PC-9 (cell line): ENCODE results near the gene OSBPL7. TPM values are rescaled to one million over a fixed set of nuclear protein-coding genes. Genes with fewer than 3 reads are reported as not detected.

Source experiments
- BruUV-seq: library from RNA; stranded (reverse); fragments of 400-500 nt; replicated peaks from 2 replicates; lab custom pipeline; 2021; lab: Mats Ljungman, UMichigan
- CTCF ChIA-PET: fragments of 300-600 bp; sonication (Branson Sonifier 250); formaldehyde crosslinking; loops from one replicate; lab custom pipeline; 2022; ENCODE audit warnings: antibody characterized with exemption; lab: Charles Lee
- POLR2A ChIA-PET: fragments of 300-600 bp; sonication (Branson Sonifier 250); formaldehyde crosslinking; loops from one replicate; lab custom pipeline; 2022; ENCODE audit warnings: antibody characterized with exemption; ENCODE audit not compliant: unreplicated experiment; lab: Charles Lee
- DNase-seq, 2 experiments: peaks; one replicate each; pipeline versions ENCODE4 v3.0.0 to v3.0.0-alpha.2; 2015 to 2022; ENCODE audit warnings: mixed read lengths in 1 of 2
- H2AFZ ChIP-seq: fragments of 200-600 bp; sonication (generic); 2 replicates; pipeline ENCODE4 v1.8.1; 2017; ENCODE audit warnings: antibody characterized with exemption
- H3F3A ChIP-seq: fragments of 200-600 bp; sonication (generic); 2 replicates; pipeline ENCODE4 v1.8.1; 2017; ENCODE audit warnings: antibody characterized with exemption, mild to moderate bottlenecking, low read depth; ENCODE audit not compliant: insufficient read depth
- H3K27ac ChIP-seq: fragments of 200-600 bp; sonication (generic); 2 replicates; pipeline ENCODE4 v1.6.1; 2016; ENCODE audit warnings: mixed run types
- H3K27me3 ChIP-seq: fragments of 200-600 bp; sonication (generic); 2 replicates; pipeline ENCODE4 v1.6.1; 2016; ENCODE audit warnings: low read depth, mixed run types; ENCODE audit not compliant: insufficient read depth
- H3K36me3 ChIP-seq: fragments of 200-600 bp; sonication (generic); 2 replicates; pipeline ENCODE4 v1.6.1; 2016; ENCODE audit warnings: low read depth, mixed run types
- H3K4me1 ChIP-seq: fragments of 200-600 bp; sonication (generic); replicated peaks from 2 replicates; pipeline ENCODE4 v1.6.1; 2016; ENCODE audit warnings: mixed run types; ENCODE audit not compliant: insufficient read depth
- H3K4me2 ChIP-seq: fragments of 200-600 bp; sonication (generic); 2 replicates; pipeline ENCODE4 v1.6.1; 2017; ENCODE audit warnings: mixed run types
- H3K4me3 ChIP-seq: fragments of 200-600 bp; sonication (generic); 2 replicates; pipeline ENCODE4 v1.6.1; 2016; ENCODE audit warnings: mixed run types
- H3K79me2 ChIP-seq: fragments of 200-600 bp; sonication (generic); 2 replicates; pipeline ENCODE4 v1.6.1; 2017; ENCODE audit warnings: low read depth, mixed run types
- H3K9me2 ChIP-seq: fragments of 200-600 bp; sonication (generic); 2 replicates; pipeline ENCODE4 v1.8.1; 2017; ENCODE audit warnings: mild to moderate bottlenecking; ENCODE audit not compliant: insufficient read depth
- H3K9me3 ChIP-seq: fragments of 200-600 bp; sonication (generic); 2 replicates; pipeline ENCODE4 v1.8.1; 2016; ENCODE audit warnings: low read depth; ENCODE audit not compliant: insufficient read depth
- H4K20me1 ChIP-seq: fragments of 200-600 bp; sonication (generic); 2 replicates; pipeline ENCODE4 v1.8.1; 2017; ENCODE audit not compliant: insufficient read depth
- CTCF ChIP-seq: fragments of 200-600 bp; sonication (generic); conservative IDR thresholded peaks from 2 replicates; pipeline ENCODE4 v1.6.1; 2017; ENCODE audit warnings: mixed run types, antibody characterized with exemption, mild to moderate bottlenecking, moderate library complexity
- EZH2 ChIP-seq: fragments of 200-600 bp; sonication (generic); IDR thresholded peaks from 2 replicates; pipeline ENCODE4 v1.8.0; 2017; ENCODE audit warnings: antibody characterized with exemption, low read depth
- intact Hi-C: fragments of 100-400 bp; cut with micrococcal nuclease; formaldehyde crosslinking; loops from one replicate; pipeline ENCODE4 v1.10.0; 2022; ENCODE audit not compliant: unreplicated experiment
- total RNA-seq: library from RNA; stranded (reverse); gene quantifications from 2 replicates; pipeline ENCODE4 v1.2.3, GENCODE V29; 2021

The OSBPL7 gene
- total RNA-seq, 1 experiment from 2014 or later, result 32.2 TPM

GRCh38 chr17:47830396-47831002 lies 8.9 kb upstream of the OSBPL7 start:
- Histone ChIP-seq H3K4me2 (peak overlapping the region; percentile 99), H3K9me3 (no peaks in the 10 kb centered on the region), H2AFZ (peak overlapping the region; percentile 76; the same call in 1 of the 2 replicates), H4K20me1 (peaks cover 14% of the 10 kb centered on the region), H3K4me1 (peaks cover 20% of the 10 kb centered on the region), H3K36me3 (peaks cover 25% of the 10 kb centered on the region), H3K79me2 (peaks cover 31% of the 10 kb centered on the region), H3K27me3 (no peaks in the 10 kb centered on the region), H3K9me2 (no peaks in the 10 kb centered on the region), H3K27ac (peak overlapping the region; percentile 63), H3F3A (peaks cover 41% of the 10 kb centered on the region), H3K4me3 (peak overlapping the region; percentile 76)
- DNase-seq, result no peak
- CTCF ChIA-PET, result no interaction called here
- POLR2A ChIA-PET, result interaction anchor here (0.6 kb wide), 1 partner anchor 50 kb away, joined by 3 read pairs; no protein-coding TSS in a partner anchor
- intact Hi-C loops, result loop anchor here (1.0 kb wide), 1 partner anchor 54 kb away; no protein-coding TSS in a partner anchor
- no TSS peak for BruUV-seq
- TF ChIP-seq EZH2, result no peak
- no peak; the same call in 1 of the 2 replicates for TF ChIP-seq CTCF

GRCh38 chr17:47829870-47830269 lies 8.3 kb upstream of the OSBPL7 start:
- intact Hi-C loops, result no loop called here
- no peak overlapping the region for H2AFZ ChIP-seq
- CTCF ChIA-PET, result no interaction called here
- peaks cover 30% of the 10 kb centered on the region for H3K36me3 ChIP-seq
- peaks cover 31% of the 10 kb centered on the region for H3K79me2 ChIP-seq
- DNase-seq, result no peak
- H3K27ac ChIP-seq, result peak overlapping the region; percentile 63
- H3K27me3 ChIP-seq, result no peaks in the 10 kb centered on the region
- peaks cover 38% of the 10 kb centered on the region for H3F3A ChIP-seq
- TF ChIP-seq CTCF (no peak), EZH2 (no peak)
- H3K4me1 ChIP-seq, result peaks cover 20% of the 10 kb centered on the region
- H3K9me2 ChIP-seq, result no peaks in the 10 kb centered on the region
- H4K20me1 ChIP-seq, result peaks cover 14% of the 10 kb centered on the region
- POLR2A ChIA-PET, result no interaction called here
- peak overlapping the region; percentile 76; the same call in 1 of the 2 replicates for H3K4me3 ChIP-seq
- BruUV-seq, result no TSS peak
- H3K4me2 ChIP-seq, result peak overlapping the region; percentile 99
- no peaks in the 10 kb centered on the region for H3K9me3 ChIP-seq

- no peaks in the 10 kb centered on the region for H3K27me3 ChIP-seq
- ChIA-PET POLR2A (no interaction called here), CTCF (no interaction called here)
- no peaks in the 10 kb centered on the region for H3K9me2 ChIP-seq
- TF ChIP-seq EZH2 (no peak), CTCF (no peak)
- DNase-seq, result no peak
- no TSS peak for BruUV-seq
- no peaks in the 10 kb centered on the region; the same call in 1 of the 2 replicates for H4K20me1 ChIP-seq
- peaks cover 30% of the 10 kb centered on the region for H3K4me1 ChIP-seq
- peaks cover 25% of the 10 kb centered on the region for H3K79me2 ChIP-seq
- intact Hi-C loops, result no loop called here
- no peak overlapping the region for H2AFZ ChIP-seq
- H3K36me3 ChIP-seq, result peaks cover 38% of the 10 kb centered on the region
- H3K4me2 ChIP-seq, result no peak overlapping the region
- peaks cover 38% of the 10 kb centered on the region for H3F3A ChIP-seq
- no peak overlapping the region for H3K4me3 ChIP-seq
- H3K27ac ChIP-seq, result no peak overlapping the region
- H3K9me3 ChIP-seq, result no peaks in the 10 kb centered on the region
These were observed 1.9 kb upstream of the OSBPL7 start for GRCh38 chr17:47823519-47823918.
